ENCODE results near the gene ORM2. TPM values are rescaled to one million over a fixed set of nuclear protein-coding genes. Genes with fewer than 3 reads are reported as not detected.

The ORM2 gene
- polyA plus RNA-seq, 1 of the 3 experiments (the other 2 are of a cell fraction): not detected

DNA sequence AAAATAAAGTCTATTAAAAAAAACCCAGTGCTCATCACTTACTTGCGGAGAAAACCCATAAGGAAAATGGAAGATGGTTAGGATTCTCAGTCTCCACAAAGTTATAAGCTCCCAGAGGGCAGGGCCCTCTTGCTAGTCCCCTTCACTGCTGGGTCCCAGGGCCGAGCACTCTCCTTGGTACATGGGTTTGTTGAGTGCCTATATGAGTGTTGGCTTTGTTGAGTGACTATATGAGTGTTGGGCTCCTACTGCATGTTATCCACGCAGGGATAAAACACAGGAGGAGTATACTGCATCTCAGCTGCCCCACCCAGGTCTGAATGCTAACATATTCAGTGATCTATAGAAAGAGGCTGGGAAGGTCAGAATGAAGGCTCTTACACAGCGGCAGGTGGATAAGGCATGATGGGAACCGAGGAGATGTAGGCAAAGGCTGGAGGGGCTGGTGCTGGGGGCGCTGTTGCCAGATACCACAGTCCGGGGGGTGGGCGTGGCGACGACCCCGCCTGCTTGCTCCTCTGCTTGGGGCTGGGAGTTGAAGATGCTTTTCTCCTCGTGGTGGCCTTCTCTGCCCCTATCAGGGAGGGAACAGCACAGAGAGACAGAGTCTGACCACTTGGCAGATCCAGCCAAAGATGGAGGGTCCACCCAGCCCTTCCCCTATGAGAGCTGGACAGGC is 11.6 kb downstream of the ORM2 start:
- no peak for DNase-seq

DNA sequence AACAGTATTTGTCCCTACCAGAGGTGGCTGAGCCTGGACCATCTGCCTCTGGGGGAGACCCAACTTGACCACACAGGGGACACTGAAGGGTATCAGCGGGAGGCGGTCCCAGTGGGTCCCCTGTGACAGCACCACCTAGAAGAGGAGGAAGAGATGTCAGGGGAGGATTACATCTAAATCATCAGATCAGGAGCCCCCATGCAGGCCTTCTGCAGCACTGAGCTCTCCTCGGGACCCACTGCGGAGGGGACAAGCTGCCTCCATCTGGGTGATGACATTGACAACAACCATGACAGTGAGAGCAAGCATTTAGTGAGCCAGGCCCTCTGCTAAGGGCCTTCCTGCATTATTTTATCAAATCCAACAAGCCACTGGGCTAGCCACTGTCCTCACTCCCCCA is 12.3 kb downstream of the ORM2 start:
- no peaks in the 10 kb centered on the region for H3K9me2 ChIP-seq
- H3K4me2 ChIP-seq: no peak overlapping the region
- no peaks in the 10 kb centered on the region for H3K79me2 ChIP-seq (ENCODE audit: insufficient read depth)
- no peak overlapping the region for H3K4me3 ChIP-seq (ENCODE audit: low read depth in 2 of 2, low read length in 1 of 2)
- H4K20me1 ChIP-seq (ENCODE audit: insufficient read depth): no peaks in the 10 kb centered on the region
- no peak overlapping the region for H2AFZ ChIP-seq (ENCODE audit: low read depth)
- no peaks in the 10 kb centered on the region for H3K9me3 ChIP-seq
- no peaks in the 10 kb centered on the region for H3K36me3 ChIP-seq (replicated peaks in 1 of 2; ENCODE audit: control insufficient read depth in 1 of 2, insufficient read depth in 2 of 2, low read length in 1 of 2)
- POLR2A ChIA-PET: no interaction called here
- no peak overlapping the region for H3K9ac ChIP-seq
- WGBS (ENCODE audit: low lambda C conversion rate): 100% methylated on average over 2 of the region's 4 CpGs
- no peaks in the 10 kb centered on the region for H3F3A ChIP-seq (replicated peaks; ENCODE audit: insufficient read depth)
- CTCF ChIA-PET: interaction anchor here (1.0 kb wide), 1 partner anchor 259 kb away, joined by 3 read pairs; no protein-coding TSS in a partner anchor
- no peaks in the 10 kb centered on the region for H3K27me3 ChIP-seq (ENCODE audit: insufficient read depth)
- peaks cover 0 to 6% of the 10 kb centered on the region in 2 experiments; a peak in 1 of 4 replicates for H3K4me1 ChIP-seq (ENCODE audit: control insufficient read depth in 1 of 2, insufficient read depth in 2 of 2, low read depth in 1 of 2, low read length in 1 of 2)
- no peak for DNase-seq
- no peak overlapping the region for H3K27ac ChIP-seq (ENCODE audit: low read depth in 2 of 2, low read length in 1 of 2)
- TF ChIP-seq, protein P1, sequence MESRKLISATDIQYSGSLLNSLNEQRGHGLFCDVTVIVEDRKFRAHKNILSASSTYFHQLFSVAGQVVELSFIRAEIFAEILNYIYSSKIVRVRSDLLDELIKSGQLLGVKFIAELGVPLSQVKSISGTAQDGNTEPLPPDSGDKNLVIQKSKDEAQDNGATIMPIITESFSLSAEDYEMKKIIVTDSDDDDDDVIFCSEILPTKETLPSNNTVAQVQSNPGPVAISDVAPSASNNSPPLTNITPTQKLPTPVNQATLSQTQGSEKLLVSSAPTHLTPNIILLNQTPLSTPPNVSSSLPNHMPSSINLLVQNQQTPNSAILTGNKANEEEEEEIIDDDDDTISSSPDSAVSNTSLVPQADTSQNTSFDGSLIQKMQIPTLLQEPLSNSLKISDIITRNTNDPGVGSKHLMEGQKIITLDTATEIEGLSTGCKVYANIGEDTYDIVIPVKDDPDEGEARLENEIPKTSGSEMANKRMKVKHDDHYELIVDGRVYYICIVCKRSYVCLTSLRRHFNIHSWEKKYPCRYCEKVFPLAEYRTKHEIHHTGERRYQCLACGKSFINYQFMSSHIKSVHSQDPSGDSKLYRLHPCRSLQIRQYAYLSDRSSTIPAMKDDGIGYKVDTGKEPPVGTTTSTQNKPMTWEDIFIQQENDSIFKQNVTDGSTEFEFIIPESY (IDR thresholded peaks at IDR 0.05; ENCODE audit: borderline replicate concordance, low read depth): no peak
- no peak for TF ChIP-seq TAF1 (IDR thresholded peaks at IDR 0.05; ENCODE audit: borderline replicate concordance, low read depth, low read length)
- TF ChIP-seq EP300 (IDR thresholded peaks at IDR 0.05; ENCODE audit: borderline replicate concordance in 1 of 2, low read depth in 1 of 2, low read length in 1 of 2): no peak
- TF ChIP-seq NFIC (IDR thresholded peaks at IDR 0.05; ENCODE audit: borderline replicate concordance): no peak
- no peak for TF ChIP-seq RAD21 (IDR thresholded peaks at IDR 0.05; ENCODE audit: low read length)
- TF ChIP-seq SMC3 (IDR thresholded peaks at IDR 0.05; ENCODE audit: low read depth, low read length): no peak
- no peak for TF ChIP-seq TCF12 (IDR thresholded peaks at IDR 0.05)

More for the DNA sequence above, 11.6 kb downstream of the ORM2 start:
- no peak overlapping the region for H3K4me3 ChIP-seq (ENCODE audit: low read depth in 2 of 2, low read length in 1 of 2)
- TF ChIP-seq GATA2 (CRISPR knock-in tag; IDR thresholded peaks at IDR 0.05): no peak
- TF ChIP-seq, protein P2, sequence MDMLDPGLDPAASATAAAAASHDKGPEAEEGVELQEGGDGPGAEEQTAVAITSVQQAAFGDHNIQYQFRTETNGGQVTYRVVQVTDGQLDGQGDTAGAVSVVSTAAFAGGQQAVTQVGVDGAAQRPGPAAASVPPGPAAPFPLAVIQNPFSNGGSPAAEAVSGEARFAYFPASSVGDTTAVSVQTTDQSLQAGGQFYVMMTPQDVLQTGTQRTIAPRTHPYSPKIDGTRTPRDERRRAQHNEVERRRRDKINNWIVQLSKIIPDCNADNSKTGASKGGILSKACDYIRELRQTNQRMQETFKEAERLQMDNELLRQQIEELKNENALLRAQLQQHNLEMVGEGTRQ (IDR thresholded peaks at IDR 0.05; ENCODE audit: borderline replicate concordance, low read depth, low read length): no peak
- no peak for TF ChIP-seq RAD21 (IDR thresholded peaks at IDR 0.05; ENCODE audit: low read length)
- TF ChIP-seq, protein P1 (IDR thresholded peaks at IDR 0.05; ENCODE audit: borderline replicate concordance, low read depth): no peak
- no peak for TF ChIP-seq TEAD4 (IDR thresholded peaks at IDR 0.05; ENCODE audit: borderline replicate concordance, insufficient read depth)
- TF ChIP-seq, protein P3, sequence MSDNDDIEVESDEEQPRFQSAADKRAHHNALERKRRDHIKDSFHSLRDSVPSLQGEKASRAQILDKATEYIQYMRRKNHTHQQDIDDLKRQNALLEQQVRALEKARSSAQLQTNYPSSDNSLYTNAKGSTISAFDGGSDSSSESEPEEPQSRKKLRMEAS (IDR thresholded peaks at IDR 0.05; ENCODE audit: low read depth): no peak
- no peak for TF ChIP-seq FOXJ3 (CRISPR knock-in tag; IDR thresholded peaks at IDR 0.05)
- TF ChIP-seq MXI1 (IDR thresholded peaks at IDR 0.05; ENCODE audit: low read depth, low read length): no peak
- no peak for TF ChIP-seq YY1 (IDR thresholded peaks at IDR 0.05; ENCODE audit: low read depth)
- TF ChIP-seq EZH2phosphoT487 (IDR thresholded peaks at IDR 0.05; ENCODE audit: borderline replicate concordance, low read depth): no peak
- TF ChIP-seq FOSL2 (IDR thresholded peaks at IDR 0.05; ENCODE audit: borderline replicate concordance, low read depth): no peak
- no peaks in the 10 kb centered on the region for H4K20me1 ChIP-seq (ENCODE audit: insufficient read depth)
- 90% methylated on average over 5 of the region's 12 CpGs for WGBS (ENCODE audit: low lambda C conversion rate)
- no peaks in the 10 kb centered on the region for H3K79me2 ChIP-seq (ENCODE audit: insufficient read depth)
- H3K9me2 ChIP-seq: no peaks in the 10 kb centered on the region
- ChIA-PET CTCF (interaction anchor here (1.0 kb wide), 1 partner anchor 259 kb away, joined by 3 read pairs; no protein-coding TSS in a partner anchor), POLR2A (no interaction called here)
- no peak overlapping the region for H3K4me2 ChIP-seq
- peaks cover 0 to 6% of the 10 kb centered on the region in 2 experiments; a peak in 1 of 4 replicates for H3K4me1 ChIP-seq (ENCODE audit: control insufficient read depth in 1 of 2, insufficient read depth in 2 of 2, low read depth in 1 of 2, low read length in 1 of 2)
- no peak overlapping the region for H2AFZ ChIP-seq (ENCODE audit: low read depth)
- no peaks in the 10 kb centered on the region for H3K27me3 ChIP-seq (ENCODE audit: insufficient read depth)
- H3F3A ChIP-seq (replicated peaks; ENCODE audit: insufficient read depth): no peaks in the 10 kb centered on the region
- no peaks in the 10 kb centered on the region for H3K9me3 ChIP-seq
- H3K36me3 ChIP-seq (replicated peaks in 1 of 2; ENCODE audit: control insufficient read depth in 1 of 2, insufficient read depth in 2 of 2, low read length in 1 of 2): no peaks in the 10 kb centered on the region
- H3K27ac ChIP-seq (ENCODE audit: low read depth in 2 of 2, low read length in 1 of 2): no peak overlapping the region
- H3K9ac ChIP-seq: no peak overlapping the region

Data from SK-N-SH (cell line).